ENCODE results near the gene PALLD. TPM values are rescaled to one million over a fixed set of nuclear protein-coding genes. Genes with fewer than 3 reads are reported as not detected.

PALLD gene
- total and polyA plus RNA-seq, 2 of the 13 experiments (the other 11 are each of a cell fraction or from before 2014, with no cell fraction given): 0.50 to 1.5 TPM

GRCh38 chr4:168864821-168865541, 368.1 kb downstream of the PALLD start:
- TF ChIP-seq NFE2L1 (CRISPR knock-in tag; IDR thresholded peaks at IDR 0.05; ENCODE audit: borderline replicate concordance) (no peak), SMAD3 (CRISPR knock-in tag; IDR thresholded peaks at IDR 0.05) (no peak), MYNN (CRISPR knock-in tag; IDR thresholded peaks at IDR 0.05; ENCODE audit: low read depth) (no peak), SSRP1 (CRISPR knock-in tag; IDR thresholded peaks at IDR 0.05) (no peak), PRMT3 (CRISPR knock-in tag; IDR thresholded peaks at IDR 0.05; ENCODE audit: borderline replicate concordance, low read depth) (no peak), ATF7-NPFF (CRISPR knock-in tag; IDR thresholded peaks at IDR 0.05; ENCODE audit: low read depth) (no peak), THRA (CRISPR knock-in tag; IDR thresholded peaks at IDR 0.05; ENCODE audit: borderline replicate concordance) (no peak), KAT2B (IDR thresholded peaks at IDR 0.05; ENCODE audit: borderline replicate concordance, low read depth, low read length) (no peak), EZH2 (conservative IDR thresholded peaks at IDR 0.05; ENCODE audit: low read depth, low read length) (no peak), ZNF589 (CRISPR knock-in tag; conservative IDR thresholded peaks at IDR 0.05) (no peak), HBP1 (CRISPR knock-in tag; IDR thresholded peaks at IDR 0.05; ENCODE audit: low read depth) (no peak), RBM39 (IDR thresholded peaks at IDR 0.05; ENCODE audit: low read depth, low read length, poor library complexity, severe bottlenecking) (no peak), ARNT (IDR thresholded peaks at IDR 0.05) (no peak), ZSCAN25 (CRISPR knock-in tag; IDR thresholded peaks at IDR 0.05) (no peak), ZNF775 (CRISPR knock-in tag; IDR thresholded peaks at IDR 0.05; ENCODE audit: borderline replicate concordance) (no peak), ZNF883 (CRISPR knock-in tag; IDR thresholded peaks at IDR 0.05; ENCODE audit: not compliant biosample characterization) (no peak)
- TF ChIP-seq, protein P1, sequence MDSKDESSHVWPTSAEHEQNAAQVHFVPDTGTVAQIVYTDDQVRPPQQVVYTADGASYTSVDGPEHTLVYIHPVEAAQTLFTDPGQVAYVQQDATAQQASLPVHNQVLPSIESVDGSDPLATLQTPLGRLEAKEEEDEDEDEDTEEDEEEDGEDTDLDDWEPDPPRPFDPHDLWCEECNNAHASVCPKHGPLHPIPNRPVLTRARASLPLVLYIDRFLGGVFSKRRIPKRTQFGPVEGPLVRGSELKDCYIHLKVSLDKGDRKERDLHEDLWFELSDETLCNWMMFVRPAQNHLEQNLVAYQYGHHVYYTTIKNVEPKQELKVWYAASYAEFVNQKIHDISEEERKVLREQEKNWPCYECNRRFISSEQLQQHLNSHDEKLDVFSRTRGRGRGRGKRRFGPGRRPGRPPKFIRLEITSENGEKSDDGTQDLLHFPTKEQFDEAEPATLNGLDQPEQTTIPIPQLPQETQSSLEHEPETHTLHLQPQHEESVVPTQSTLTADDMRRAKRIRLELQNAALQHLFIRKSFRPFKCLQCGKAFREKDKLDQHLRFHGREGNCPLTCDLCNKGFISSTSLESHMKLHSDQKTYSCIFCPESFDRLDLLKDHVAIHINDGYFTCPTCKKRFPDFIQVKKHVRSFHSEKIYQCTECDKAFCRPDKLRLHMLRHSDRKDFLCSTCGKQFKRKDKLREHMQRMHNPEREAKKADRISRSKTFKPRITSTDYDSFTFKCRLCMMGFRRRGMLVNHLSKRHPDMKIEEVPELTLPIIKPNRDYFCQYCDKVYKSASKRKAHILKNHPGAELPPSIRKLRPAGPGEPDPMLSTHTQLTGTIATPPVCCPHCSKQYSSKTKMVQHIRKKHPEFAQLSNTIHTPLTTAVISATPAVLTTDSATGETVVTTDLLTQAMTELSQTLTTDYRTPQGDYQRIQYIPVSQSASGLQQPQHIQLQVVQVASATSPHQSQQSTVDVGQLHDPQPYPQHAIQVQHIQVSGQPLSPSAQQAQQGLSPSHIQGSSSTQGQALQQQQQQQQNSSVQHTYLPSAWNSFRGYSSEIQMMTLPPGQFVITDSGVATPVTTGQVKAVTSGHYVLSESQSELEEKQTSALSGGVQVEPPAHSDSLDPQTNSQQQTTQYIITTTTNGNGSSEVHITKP (CRISPR knock-in tag; IDR thresholded peaks at IDR 0.05; ENCODE audit: low read depth): no peak
- ChIA-PET POLR2A (no interaction called here), CTCF (ENCODE audit: low intra/inter-chr PET ratio, low total read pairs) (no interaction called here)
- Histone ChIP-seq H2AFZ (ENCODE audit: low read length) (no peak overlapping the region), H3K36me3 (replicated peaks in 1 of 2; ENCODE audit: control insufficient read depth in 1 of 2, insufficient read depth in 2 of 2, low read length in 2 of 2) (no peaks in the 10 kb centered on the region; a peak in 1 of 5 replicates), H3K4me3 (replicated peaks in 1 of 3; ENCODE audit: insufficient read depth in 1 of 3, low read depth in 2 of 3, low read length in 3 of 3) (no peak overlapping the region), H3K9ac (ENCODE audit: insufficient read depth, low read depth, low read length) (no peak overlapping the region), H3K79me2 (ENCODE audit: insufficient read depth, low read length) (no peaks in the 10 kb centered on the region), H3K9me3 (ENCODE audit: low read length) (no peaks in the 10 kb centered on the region), H3K27me3 (ENCODE audit: control insufficient read depth in 1 of 2, insufficient read depth in 2 of 2, low read length in 2 of 2) (no peaks in the 10 kb centered on the region), H3K4me2 (ENCODE audit: low read depth, low read length) (no peak overlapping the region), H4K20me1 (ENCODE audit: insufficient read depth, low read length) (no peaks in the 10 kb centered on the region), H3K4me1 (ENCODE audit: insufficient read depth, low read length) (no peaks in the 10 kb centered on the region), H3K27ac (ENCODE audit: extremely low read length, insufficient read depth, low read length) (no peak overlapping the region)
- ATAC-seq (no peak), DNase-seq (ENCODE audit: low spot score) (no peak), FAIRE-seq (no peak)
- intact Hi-C loops (cut with micrococcal nuclease; ENCODE audit: unreplicated experiment): no loop called here
- 88% methylated on average over 5 of the region's 5 CpGs for WGBS (ENCODE audit: low lambda C conversion rate)
- in situ Hi-C loops (cut with HindIII; ENCODE audit: extremely low pct_ligation_motif_present, low pct_unique_long_range_greater_than_20kb): no loop called here
- no TSS peak for BruUV-seq (replicated peaks)
